Measurements from ENCODE around the gene NTHL1.

DNA sequence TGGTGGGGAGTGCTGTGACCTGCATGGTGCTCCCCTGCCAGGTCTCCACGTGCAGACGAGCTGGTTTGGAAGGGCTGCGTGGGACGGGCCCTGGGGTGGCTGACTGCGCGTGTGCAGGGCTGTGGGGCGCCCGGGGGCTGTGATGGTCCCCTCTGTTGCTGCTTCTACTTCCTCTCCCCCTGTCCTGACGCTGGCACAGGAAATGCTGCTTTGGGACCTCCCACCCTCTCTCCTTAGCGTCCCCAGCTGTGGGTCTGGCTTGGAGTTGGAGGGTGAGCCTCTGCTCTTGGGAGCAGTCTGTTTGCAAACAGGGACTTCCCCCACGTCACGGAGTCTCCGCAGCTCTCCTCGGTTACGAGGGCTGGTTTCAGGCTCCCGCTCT is 35.3 kb upstream of the NTHL1 start:
- TF ChIP-seq, protein P1, sequence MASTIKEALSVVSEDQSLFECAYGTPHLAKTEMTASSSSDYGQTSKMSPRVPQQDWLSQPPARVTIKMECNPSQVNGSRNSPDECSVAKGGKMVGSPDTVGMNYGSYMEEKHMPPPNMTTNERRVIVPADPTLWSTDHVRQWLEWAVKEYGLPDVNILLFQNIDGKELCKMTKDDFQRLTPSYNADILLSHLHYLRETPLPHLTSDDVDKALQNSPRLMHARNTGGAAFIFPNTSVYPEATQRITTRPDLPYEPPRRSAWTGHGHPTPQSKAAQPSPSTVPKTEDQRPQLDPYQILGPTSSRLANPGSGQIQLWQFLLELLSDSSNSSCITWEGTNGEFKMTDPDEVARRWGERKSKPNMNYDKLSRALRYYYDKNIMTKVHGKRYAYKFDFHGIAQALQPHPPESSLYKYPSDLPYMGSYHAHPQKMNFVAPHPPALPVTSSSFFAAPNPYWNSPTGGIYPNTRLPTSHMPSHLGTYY (CRISPR knock-in tag; IDR thresholded peaks at IDR 0.05) = no peak
- TF ChIP-seq, protein P2, sequence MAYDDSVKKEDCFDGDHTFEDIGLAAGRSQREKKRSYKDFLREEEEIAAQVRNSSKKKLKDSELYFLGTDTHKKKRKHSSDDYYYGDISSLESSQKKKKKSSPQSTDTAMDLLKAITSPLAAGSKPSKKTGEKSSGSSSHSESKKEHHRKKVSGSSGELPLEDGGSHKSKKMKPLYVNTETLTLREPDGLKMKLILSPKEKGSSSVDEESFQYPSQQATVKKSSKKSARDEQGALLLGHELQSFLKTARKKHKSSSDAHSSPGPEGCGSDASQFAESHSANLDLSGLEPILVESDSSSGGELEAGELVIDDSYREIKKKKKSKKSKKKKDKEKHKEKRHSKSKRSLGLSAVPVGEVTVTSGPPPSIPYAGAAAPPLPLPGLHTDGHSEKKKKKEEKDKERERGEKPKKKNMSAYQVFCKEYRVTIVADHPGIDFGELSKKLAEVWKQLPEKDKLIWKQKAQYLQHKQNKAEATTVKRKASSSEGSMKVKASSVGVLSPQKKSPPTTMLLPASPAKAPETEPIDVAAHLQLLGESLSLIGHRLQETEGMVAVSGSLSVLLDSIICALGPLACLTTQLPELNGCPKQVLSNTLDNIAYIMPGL (CRISPR knock-in tag; IDR thresholded peaks at IDR 0.05) = no peak
- TF ChIP-seq SP1 (CRISPR knock-in tag; conservative IDR thresholded peaks at IDR 0.05) (no peak), GRHL2 (CRISPR knock-in tag; IDR thresholded peaks at IDR 0.05; ENCODE audit: insufficient replicate concordance, severe bottlenecking) (no peak), RELA (CRISPR knock-in tag; IDR thresholded peaks at IDR 0.05; ENCODE audit: borderline replicate concordance) (no peak)
- TF ChIP-seq, protein P3, sequence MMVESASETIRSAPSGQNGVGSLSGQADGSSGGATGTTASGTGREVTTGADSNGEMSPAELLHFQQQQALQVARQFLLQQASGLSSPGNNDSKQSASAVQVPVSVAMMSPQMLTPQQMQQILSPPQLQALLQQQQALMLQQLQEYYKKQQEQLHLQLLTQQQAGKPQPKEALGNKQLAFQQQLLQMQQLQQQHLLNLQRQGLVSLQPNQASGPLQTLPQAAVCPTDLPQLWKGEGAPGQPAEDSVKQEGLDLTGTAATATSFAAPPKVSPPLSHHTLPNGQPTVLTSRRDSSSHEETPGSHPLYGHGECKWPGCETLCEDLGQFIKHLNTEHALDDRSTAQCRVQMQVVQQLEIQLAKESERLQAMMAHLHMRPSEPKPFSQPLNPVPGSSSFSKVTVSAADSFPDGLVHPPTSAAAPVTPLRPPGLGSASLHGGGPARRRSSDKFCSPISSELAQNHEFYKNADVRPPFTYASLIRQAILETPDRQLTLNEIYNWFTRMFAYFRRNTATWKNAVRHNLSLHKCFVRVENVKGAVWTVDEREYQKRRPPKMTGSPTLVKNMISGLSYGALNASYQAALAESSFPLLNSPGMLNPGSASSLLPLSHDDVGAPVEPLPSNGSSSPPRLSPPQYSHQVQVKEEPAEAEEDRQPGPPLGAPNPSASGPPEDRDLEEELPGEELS (CRISPR knock-in tag; IDR thresholded peaks at IDR 0.05) = no peak
